Osteocyte (in vitro differentiated cells): Measurements from ENCODE around the gene GABRB1. TPM values are rescaled to one million over a fixed set of nuclear protein-coding genes. Genes with fewer than 3 reads are reported as not detected.

Experiments used
- DNase-seq: peaks from one replicate; pipeline ENCODE4 v3.0.0; 2021; ENCODE audit warnings: mixed read lengths; ENCODE audit not compliant: unreplicated experiment; ENCODE audit errors: extremely low spot score
- H3K27ac Mint-ChIP-seq: one replicate; pipeline ENCODE4 v1.8.0; 2021; ENCODE audit warnings: mild to moderate bottlenecking, mixed read lengths; ENCODE audit not compliant: unreplicated experiment
- H3K27me3 Mint-ChIP-seq: one replicate; pipeline ENCODE4 v1.8.0; 2021; ENCODE audit warnings: mixed read lengths; ENCODE audit not compliant: unreplicated experiment
- H3K36me3 Mint-ChIP-seq: one replicate; pipeline ENCODE4 v1.8.0; 2021; ENCODE audit warnings: mixed read lengths; ENCODE audit not compliant: unreplicated experiment
- H3K4me1 Mint-ChIP-seq: one replicate; pipeline ENCODE4 v1.8.0; 2021; ENCODE audit warnings: mixed read lengths; ENCODE audit not compliant: unreplicated experiment
- H3K4me3 Mint-ChIP-seq: one replicate; pipeline ENCODE4 v1.8.0; 2021; ENCODE audit warnings: mild to moderate bottlenecking, moderate library complexity, mixed read lengths; ENCODE audit not compliant: unreplicated experiment
- H3K9me3 Mint-ChIP-seq: one replicate; pipeline ENCODE4 v1.8.0; 2021; ENCODE audit warnings: mixed read lengths; ENCODE audit not compliant: unreplicated experiment
- total RNA-seq: library from RNA; stranded (reverse); gene quantifications from 2 replicates; pipeline ENCODE4 v1.2.1, GENCODE V29; 2021
- TF ChIP-seq, protein P1 (sequence below): fragments of 200-600 bp; sonication (generic); IDR thresholded peaks from 2 replicates; pipeline ENCODE4 v1.5.0; 2021; ENCODE audit warnings: antibody characterized with exemption, mild to moderate bottlenecking, moderate library complexity

The GABRB1 gene
- total RNA-seq, 1 donor from 2014 or later: not detected

DNA sequence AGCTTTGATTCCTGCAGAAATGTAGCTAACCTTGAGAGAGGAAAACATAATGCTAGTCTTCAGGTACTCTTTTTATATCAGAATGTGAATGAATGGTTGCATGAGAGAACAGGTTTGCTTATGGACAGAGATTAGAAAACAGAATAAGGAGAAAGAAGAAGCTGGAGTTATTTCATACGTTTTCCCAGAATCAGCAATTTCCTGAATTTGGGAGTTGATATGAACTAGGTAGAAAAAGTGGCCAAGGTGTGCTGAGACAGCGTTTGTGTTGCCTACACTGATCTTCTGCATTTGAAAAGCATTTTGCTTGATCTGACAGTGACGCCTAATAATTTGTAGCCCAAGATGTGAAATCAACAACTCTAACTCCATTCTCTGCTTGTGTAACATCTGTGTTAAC is 12.5 kb downstream of the GABRB1 start:
- Mint-ChIP-seq H3K27ac (no peak overlapping the region), H3K36me3 (no peaks in the 10 kb centered on the region), H3K4me3 (no peak overlapping the region), H3K9me3 (no peaks in the 10 kb centered on the region), H3K4me1 (no peaks in the 10 kb centered on the region), H3K27me3 (peaks cover 62% of the 10 kb centered on the region)
- TF ChIP-seq, protein P1, sequence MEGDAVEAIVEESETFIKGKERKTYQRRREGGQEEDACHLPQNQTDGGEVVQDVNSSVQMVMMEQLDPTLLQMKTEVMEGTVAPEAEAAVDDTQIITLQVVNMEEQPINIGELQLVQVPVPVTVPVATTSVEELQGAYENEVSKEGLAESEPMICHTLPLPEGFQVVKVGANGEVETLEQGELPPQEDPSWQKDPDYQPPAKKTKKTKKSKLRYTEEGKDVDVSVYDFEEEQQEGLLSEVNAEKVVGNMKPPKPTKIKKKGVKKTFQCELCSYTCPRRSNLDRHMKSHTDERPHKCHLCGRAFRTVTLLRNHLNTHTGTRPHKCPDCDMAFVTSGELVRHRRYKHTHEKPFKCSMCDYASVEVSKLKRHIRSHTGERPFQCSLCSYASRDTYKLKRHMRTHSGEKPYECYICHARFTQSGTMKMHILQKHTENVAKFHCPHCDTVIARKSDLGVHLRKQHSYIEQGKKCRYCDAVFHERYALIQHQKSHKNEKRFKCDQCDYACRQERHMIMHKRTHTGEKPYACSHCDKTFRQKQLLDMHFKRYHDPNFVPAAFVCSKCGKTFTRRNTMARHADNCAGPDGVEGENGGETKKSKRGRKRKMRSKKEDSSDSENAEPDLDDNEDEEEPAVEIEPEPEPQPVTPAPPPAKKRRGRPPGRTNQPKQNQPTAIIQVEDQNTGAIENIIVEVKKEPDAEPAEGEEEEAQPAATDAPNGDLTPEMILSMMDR: no peak
- no peak for DNase-seq

DNA sequence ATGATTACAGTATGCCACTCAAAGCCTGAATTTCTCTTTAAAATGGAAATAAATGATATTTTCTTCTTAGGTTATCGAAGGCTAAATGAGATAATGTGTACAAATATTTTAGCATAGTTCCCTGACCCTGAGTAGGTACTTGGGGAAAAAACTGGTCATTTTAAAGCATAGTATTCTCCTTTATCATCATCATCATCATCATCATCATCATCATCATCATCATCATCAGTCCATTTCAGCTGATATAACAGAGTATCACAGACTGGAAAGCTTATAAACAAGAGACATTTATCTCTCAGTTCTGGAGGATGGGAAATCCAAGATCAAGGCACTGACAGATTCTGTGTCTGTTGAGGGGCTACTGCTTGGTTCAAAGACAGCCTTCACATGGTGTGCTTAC is 13.9 kb downstream of the GABRB1 start:
- Mint-ChIP-seq H3K36me3 (no peaks in the 10 kb centered on the region), H3K27me3 (peaks cover 67% of the 10 kb centered on the region), H3K9me3 (no peaks in the 10 kb centered on the region), H3K4me3 (no peak overlapping the region), H3K27ac (no peak overlapping the region), H3K4me1 (no peaks in the 10 kb centered on the region)
- DNase-seq: no peak
- TF ChIP-seq, protein P1: no peak

DNA sequence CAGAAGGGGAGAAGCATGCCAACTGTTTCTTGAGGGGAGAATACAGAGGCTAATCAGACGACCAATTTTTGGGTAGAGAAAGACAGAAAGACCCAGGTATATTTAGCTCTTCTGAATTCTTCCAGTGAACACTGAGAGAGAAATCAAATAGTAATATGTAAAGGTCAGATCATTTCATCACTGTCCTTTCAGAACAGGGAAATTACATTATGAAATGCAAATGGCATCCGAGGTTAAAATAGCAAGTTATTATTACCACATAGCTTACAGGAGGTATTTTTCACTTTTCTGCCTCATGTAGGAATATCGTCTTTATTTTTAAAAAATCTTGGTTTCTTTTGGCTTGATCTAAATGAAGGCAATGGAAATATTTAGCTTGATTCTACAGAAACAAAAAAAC is 18.0 kb downstream of the GABRB1 start:
- Mint-ChIP-seq H3K9me3 (no peaks in the 10 kb centered on the region), H3K4me3 (no peak overlapping the region), H3K27me3 (peaks cover 55% of the 10 kb centered on the region), H3K4me1 (no peaks in the 10 kb centered on the region), H3K27ac (no peak overlapping the region), H3K36me3 (no peaks in the 10 kb centered on the region)
- TF ChIP-seq, protein P1: no peak
- DNase-seq: no peak

DNA sequence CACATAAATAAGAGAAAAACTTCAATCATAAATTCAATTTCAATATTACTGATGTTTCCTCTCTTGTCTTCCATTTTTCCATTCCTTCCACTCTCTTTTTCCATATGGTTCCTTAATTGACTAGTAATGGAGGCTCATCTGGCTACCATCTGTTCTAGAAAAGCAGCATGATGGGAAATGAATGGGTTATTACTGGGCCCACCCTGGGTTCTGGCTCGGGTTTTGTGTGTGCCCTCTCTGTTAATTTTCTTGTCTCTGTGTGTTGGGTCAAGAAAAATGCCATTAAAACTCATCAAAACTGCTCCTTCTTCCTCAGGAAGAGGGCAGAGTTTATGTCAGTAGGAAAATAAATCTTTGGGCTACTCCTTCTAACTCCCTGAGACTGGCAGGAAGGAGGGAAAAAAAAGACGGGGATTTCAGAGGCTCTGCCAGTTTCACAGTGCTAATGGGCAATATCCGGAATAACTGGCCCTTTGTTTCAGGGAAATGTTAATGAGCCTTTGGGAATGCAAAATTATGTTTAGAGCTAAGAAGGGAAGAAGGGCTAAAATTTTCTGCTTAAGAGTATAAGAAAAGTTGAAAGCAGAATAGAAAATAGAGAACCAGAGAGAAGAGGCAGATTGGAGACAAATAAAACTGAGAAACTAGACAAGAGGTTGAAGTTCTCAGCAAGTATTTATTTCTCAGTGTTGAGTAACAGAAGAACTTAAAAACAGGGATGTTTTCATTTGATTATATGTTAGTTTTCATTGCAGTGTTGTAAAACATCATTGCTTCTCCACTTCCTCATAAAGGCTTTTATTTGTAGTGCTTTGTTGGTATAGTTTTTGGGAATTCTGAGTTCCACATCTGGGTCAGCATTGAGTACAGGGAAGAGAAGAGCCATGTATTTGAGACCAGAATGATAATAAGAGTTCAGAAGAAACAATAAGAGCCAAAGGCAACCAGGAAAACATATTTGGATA is 19.7 kb downstream of the GABRB1 start:
- Mint-ChIP-seq H3K4me3 (no peak overlapping the region), H3K36me3 (no peaks in the 10 kb centered on the region), H3K27ac (no peak overlapping the region), H3K4me1 (no peaks in the 10 kb centered on the region), H3K9me3 (no peaks in the 10 kb centered on the region), H3K27me3 (peaks cover 53% of the 10 kb centered on the region)
- no peak for DNase-seq
- TF ChIP-seq, protein P1: no peak

GRCh38 chr4:47053485-47053884 is 22.1 kb downstream of the GABRB1 start:
- Mint-ChIP-seq H3K36me3 (no peaks in the 10 kb centered on the region), H3K27me3 (peaks cover 66% of the 10 kb centered on the region), H3K4me1 (no peaks in the 10 kb centered on the region), H3K27ac (no peak overlapping the region), H3K9me3 (no peaks in the 10 kb centered on the region), H3K4me3 (no peak overlapping the region)
- TF ChIP-seq, protein P1: no peak
- DNase-seq: no peak
